ENCODE results near the gene TMEM163. TPM values are rescaled to one million over a fixed set of nuclear protein-coding genes. Genes with fewer than 3 reads are reported as not detected.

TMEM163 gene
- total and polyA plus RNA-seq, 2 donors (not counting 3 experiments of a cell fraction or from before 2014, with no cell fraction given), result 1.0 to 2.8 TPM

GRCh38 chr2:134639265-134639664 lies 79.5 kb downstream of the TMEM163 start:
- DNase-seq (ENCODE audit: low read depth, low spot score) (no peak), FAIRE-seq (no peak)
- CTCF ChIA-PET, result interaction anchor here (0.7 kb wide), 1 partner anchor 9 kb away, joined by 3 read pairs; no protein-coding TSS in a partner anchor
- Histone ChIP-seq H2AFZ (ENCODE audit: low read depth, low read length) (no peak overlapping the region), H3K9me3 (replicated peaks; ENCODE audit: control insufficient read depth, insufficient read depth, low read length) (no peaks in the 10 kb centered on the region), H3K9me1 (replicated peaks; ENCODE audit: control insufficient read depth, extremely low read depth, insufficient read depth, low read length) (no peaks in the 10 kb centered on the region), H3K27me3 (ENCODE audit: control insufficient read depth in 2 of 2, insufficient read depth in 2 of 2, low read length in 2 of 2) (peaks cover 8 to 25% of the 10 kb centered on the region in 2 experiments), H4K20me1 (replicated peaks; ENCODE audit: control insufficient read depth, extremely low read depth, insufficient read depth, low read length) (no peaks in the 10 kb centered on the region), H3K27ac (ENCODE audit: insufficient read depth, low read depth, low read length) (no peak overlapping the region), H3K4me3 (replicated peaks in 1 of 3; ENCODE audit: insufficient read depth in 1 of 3, low read depth in 1 of 3, low read length in 3 of 3) (no peak overlapping the region), H3K4me2 (ENCODE audit: insufficient read depth, low read length) (no peak overlapping the region), H3K9ac (replicated peaks; ENCODE audit: extremely low read depth, insufficient read depth, low read length) (no peak overlapping the region), H3K36me3 (ENCODE audit: control insufficient read depth in 2 of 2, extremely low read depth in 1 of 2, insufficient read depth in 2 of 2, low read length in 2 of 2) (no peaks in the 10 kb centered on the region), H3K4me1 (ENCODE audit: control insufficient read depth, extremely low read depth, insufficient read depth, low read length) (no peaks in the 10 kb centered on the region), H3K79me2 (ENCODE audit: control insufficient read depth, insufficient read depth, low read length) (no peaks in the 10 kb centered on the region)
- intact Hi-C loops (cut with micrococcal nuclease), result no loop called here
- POLR2A ChIA-PET, result no interaction called here
- dilution Hi-C loops (cut with MboI; ENCODE audit: extremely low pct_ligation_motif_present, low sequenced_read_pairs), result no loop called here
- BruUV-seq (replicated peaks), result no TSS peak
- TF ChIP-seq POLR2AphosphoS5 (IDR thresholded peaks at IDR 0.05; ENCODE audit: insufficient read depth, low read depth, low read length) (no peak), FOS (IDR thresholded peaks at IDR 0.05; ENCODE audit: borderline replicate concordance, insufficient read depth, low read length) (no peak)

- Histone ChIP-seq H3K27ac (ENCODE audit: insufficient read depth, low read depth, low read length) (no peak overlapping the region), H3K9me1 (replicated peaks; ENCODE audit: control insufficient read depth, extremely low read depth, insufficient read depth, low read length) (no peaks in the 10 kb centered on the region), H3K79me2 (ENCODE audit: control insufficient read depth, insufficient read depth, low read length) (no peaks in the 10 kb centered on the region), H3K4me2 (ENCODE audit: insufficient read depth, low read length) (no peak overlapping the region), H4K20me1 (replicated peaks; ENCODE audit: control insufficient read depth, extremely low read depth, insufficient read depth, low read length) (no peaks in the 10 kb centered on the region), H3K9me3 (replicated peaks; ENCODE audit: control insufficient read depth, insufficient read depth, low read length) (no peaks in the 10 kb centered on the region), H3K27me3 (ENCODE audit: control insufficient read depth in 2 of 2, insufficient read depth in 2 of 2, low read length in 2 of 2) (peaks cover 8 to 11% of the 10 kb centered on the region in 2 experiments), H2AFZ (ENCODE audit: low read depth, low read length) (no peak overlapping the region), H3K9ac (replicated peaks; ENCODE audit: extremely low read depth, insufficient read depth, low read length) (no peak overlapping the region), H3K4me3 (replicated peaks in 1 of 3; ENCODE audit: insufficient read depth in 1 of 3, low read depth in 1 of 3, low read length in 3 of 3) (no peak overlapping the region), H3K36me3 (ENCODE audit: control insufficient read depth in 2 of 2, extremely low read depth in 1 of 2, insufficient read depth in 2 of 2, low read length in 2 of 2) (no peaks in the 10 kb centered on the region), H3K4me1 (ENCODE audit: control insufficient read depth, extremely low read depth, insufficient read depth, low read length) (no peaks in the 10 kb centered on the region)
- DNase-seq (ENCODE audit: low read depth, low spot score) (no peak), FAIRE-seq (no peak)
- no TSS peak for BruUV-seq (replicated peaks)
- POLR2A ChIA-PET, result no interaction called here
- no peak for TF ChIP-seq POLR2A (IDR thresholded peaks at IDR 0.05; ENCODE audit: low read depth, low read length)
- TF ChIP-seq GATA2 (IDR thresholded peaks at IDR 0.05; ENCODE audit: insufficient read depth, insufficient read length, low read depth, low read length), result no peak
- no peak for TF ChIP-seq MAX (IDR thresholded peaks at IDR 0.05; ENCODE audit: insufficient read depth, insufficient read length)
- no peak for TF ChIP-seq CTCF (IDR thresholded peaks at IDR 0.05; ENCODE audit: extremely low read depth in 1 of 2, insufficient read depth in 1 of 2, low read depth in 1 of 2, low read length in 2 of 2)
- no peak for TF ChIP-seq MYC (IDR thresholded peaks at IDR 0.05; ENCODE audit: low read depth, low read length)
- TF ChIP-seq JUN (IDR thresholded peaks at IDR 0.05; ENCODE audit: borderline replicate concordance, insufficient read depth, insufficient read length, low read depth), result no peak
- TF ChIP-seq POLR2AphosphoS5 (IDR thresholded peaks at IDR 0.05; ENCODE audit: insufficient read depth, low read depth, low read length), result no peak
- no peak for TF ChIP-seq EZH2 (IDR thresholded peaks at IDR 0.05; ENCODE audit: borderline replicate concordance, low read depth, low read length, severe bottlenecking)
- TF ChIP-seq FOS (IDR thresholded peaks at IDR 0.05; ENCODE audit: borderline replicate concordance, insufficient read depth, low read length), result no peak
- dilution Hi-C loops (cut with MboI; ENCODE audit: extremely low pct_ligation_motif_present, low sequenced_read_pairs), result no loop called here
- intact Hi-C loops (cut with micrococcal nuclease), result no loop called here
- CTCF ChIA-PET, result no interaction called here
Measured at GRCh38 chr2:134636714-134637113, 82.1 kb downstream of the TMEM163 start.
